AML-193 (cell line): ENCODE data around the gene AKNAD1.

Experiments
- DNase-seq, 2 experiments: peaks; one replicate each; lab custom pipeline; 2025; lab: John Stamatoyannopoulos, UW

The AKNAD1 gene, protein sequence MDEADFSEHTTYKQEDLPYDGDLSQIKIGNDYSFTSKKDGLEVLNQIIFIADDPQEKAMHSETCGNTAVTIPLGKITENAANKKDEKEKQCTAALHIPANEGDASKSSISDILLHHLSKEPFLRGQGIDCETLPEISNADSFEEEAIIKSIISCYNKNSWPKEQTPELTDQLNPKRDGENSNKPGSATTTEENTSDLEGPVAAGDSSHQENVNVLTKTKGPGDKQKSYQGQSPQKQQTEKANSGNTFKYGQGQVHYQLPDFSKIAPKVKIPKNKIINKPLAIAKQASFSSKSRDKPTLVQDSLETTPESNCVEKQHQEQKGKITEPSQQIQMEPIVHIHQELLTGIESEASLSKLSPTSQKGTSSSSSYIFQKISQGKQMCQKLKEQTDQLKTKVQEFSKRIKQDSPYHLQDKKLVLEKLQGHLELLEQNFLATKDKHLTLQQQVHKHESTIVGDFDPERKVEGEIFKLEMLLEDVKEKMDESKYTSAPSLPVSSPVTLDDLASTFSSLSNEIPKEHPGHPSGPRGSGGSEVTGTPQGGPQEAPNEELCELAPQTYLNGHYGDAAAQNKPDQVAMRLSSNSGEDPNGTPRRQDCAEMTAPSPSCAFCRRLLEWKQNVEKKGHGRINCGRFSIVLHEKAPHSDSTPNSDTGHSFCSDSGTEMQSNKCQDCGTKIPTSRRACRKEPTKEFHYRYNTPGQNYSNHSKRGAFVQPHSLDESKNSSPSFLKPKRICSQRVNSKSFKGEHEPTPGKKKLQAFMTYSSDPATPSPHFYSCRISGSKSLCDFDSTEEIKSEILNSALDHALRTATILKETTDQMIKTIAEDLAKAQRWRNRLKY

DNA sequence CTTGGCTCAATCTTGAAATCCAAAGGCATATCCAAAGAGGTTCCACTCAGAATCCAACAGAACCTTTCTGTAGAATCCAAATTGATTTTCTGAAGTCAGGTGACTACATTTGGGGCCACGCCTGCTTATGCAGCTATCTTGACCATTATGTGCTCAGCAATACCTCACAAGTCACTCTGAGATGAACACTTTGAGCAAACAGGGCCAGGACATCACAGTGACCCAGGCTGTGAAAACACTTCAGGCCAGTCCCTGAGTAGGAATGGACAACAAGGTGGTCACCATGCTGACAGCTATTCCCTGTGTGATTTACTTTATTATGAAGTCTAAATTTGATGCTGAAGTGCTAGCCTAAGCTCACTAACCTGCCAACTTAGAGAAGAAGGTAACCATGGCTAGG is at the start of gene AKNAD1:
AKNAD1 (minus strand) TSS at position 101 of the 400 bp plus-strand sequence. CDS start 4,430 bp downstream, outside the sequence.
- no peak for DNase-seq

DNA sequence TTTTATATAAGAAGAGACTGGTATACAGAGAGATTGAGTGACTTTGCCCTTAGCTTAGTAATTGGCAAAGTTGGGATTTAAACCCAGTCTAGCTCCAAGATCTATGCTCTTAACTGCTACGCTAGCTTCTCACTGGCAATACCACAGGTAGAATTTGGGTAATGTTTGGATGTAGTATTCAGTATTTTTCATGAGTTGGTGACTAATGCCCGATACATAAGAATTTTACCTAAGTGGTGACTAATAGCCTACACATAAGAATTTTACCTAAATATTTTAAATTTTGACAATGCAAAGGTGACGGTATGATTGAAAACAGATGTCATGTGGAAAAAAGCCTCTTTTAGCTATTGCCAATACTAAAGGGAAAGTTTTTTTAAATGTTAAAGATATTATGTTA is 44.2 kb upstream of the AKNAD1 start:
- no peak for DNase-seq

DNA sequence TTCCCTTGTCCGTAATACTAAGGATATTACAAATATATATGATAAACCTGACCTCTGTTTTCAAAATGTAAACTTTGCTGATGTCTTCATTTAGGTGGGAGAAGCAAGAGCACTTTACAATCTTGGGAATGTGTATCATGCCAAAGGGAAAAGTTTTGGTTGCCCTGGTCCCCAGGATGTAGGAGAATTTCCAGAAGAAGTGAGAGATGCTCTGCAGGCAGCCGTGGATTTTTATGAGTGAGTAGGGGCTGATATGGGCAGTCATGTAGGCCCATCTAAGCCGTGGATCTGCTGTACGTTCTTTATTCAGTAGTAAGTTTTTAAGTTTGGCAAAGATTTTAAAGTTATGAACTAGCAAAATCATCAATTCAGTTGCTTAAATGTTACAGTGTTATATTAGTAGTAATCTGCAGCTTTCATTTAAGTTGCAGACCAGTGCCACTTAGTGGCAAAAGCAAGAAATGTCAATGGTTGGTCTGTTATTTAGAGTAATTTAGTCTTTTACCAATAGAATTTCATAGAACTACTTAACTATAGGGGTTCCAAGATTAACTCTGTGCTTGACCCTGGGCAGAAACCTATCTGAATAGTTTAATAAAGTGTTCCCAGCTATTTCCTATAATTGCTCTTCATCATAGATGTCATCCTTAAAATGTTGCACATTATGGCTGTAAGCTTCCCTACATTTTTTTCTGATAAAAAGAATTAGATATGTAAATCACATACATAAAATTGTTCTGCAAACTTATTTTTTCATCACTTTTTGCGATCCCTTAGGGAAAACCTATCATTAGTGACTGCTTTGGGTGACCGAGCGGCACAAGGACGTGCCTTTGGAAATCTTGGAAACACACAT is 41.2 kb upstream of the AKNAD1 start:
- peak; percentile 78 to 84 for DNase-seq

DNA sequence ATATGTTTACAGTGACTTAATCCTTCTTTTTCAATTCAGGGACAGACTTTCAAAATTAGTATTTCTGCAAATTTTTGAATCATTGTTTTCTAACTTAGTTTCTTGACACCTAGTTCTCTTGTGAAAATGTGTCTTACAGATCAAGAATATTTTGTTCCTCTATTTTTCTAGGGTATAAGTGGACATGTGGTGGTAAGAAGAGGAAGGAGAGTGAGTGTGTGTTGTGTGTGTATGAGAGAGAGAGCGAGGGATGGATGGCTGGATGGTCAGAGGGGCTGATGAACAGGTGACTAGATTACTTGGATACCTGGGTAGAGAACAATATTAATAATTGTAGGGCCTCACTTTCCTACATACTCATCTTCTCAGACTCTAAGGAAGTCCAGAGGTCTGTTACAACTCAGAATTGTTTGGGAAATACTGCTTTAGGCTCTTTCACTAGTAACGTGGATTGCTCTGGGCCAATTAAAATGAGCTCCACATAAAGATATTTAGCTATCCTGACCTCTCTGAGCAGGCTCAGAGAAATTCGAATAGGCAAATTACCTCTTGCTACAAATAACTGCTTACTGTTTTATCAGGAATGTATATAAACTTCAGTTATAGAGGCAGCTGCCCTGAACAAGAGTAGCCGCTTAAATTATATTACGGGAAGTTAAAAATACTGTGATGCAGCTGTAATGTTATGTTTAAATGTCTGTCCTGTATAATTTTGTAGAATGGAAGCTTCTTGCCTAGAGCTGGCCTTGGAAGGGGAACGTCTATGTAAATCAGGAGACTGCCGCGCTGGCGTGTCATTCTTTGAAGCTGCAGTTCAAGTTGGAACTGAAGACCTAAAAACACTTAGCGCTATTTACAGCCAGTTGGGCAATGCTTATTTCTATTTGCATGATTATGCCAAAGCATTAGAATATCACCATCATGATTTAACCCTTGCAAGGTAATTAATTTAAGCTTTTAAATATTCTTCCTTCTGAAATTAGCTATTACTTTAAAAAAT is 39.6 kb upstream of the AKNAD1 start:
- peak; percentile 36 to 38 for DNase-seq

DNA sequence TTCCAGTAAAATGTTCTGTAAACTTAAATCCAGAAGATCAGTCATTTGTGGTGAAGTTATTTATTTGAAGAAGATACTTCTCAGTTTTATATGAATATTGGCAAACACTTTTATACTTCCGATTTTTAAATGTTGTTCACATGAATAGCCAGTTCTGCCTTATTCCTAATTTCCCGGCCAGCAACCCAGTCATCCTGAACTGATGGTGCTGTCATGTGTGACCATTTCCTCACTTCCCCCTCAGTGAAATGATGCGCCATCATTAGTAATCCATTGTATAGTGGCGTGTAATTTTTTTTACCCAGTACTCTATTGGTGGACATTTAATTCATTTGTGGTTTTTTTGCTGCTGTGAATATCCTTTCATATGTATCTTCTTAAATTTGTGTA is 36.2 kb upstream of the AKNAD1 start:
- no peak for DNase-seq

DNA sequence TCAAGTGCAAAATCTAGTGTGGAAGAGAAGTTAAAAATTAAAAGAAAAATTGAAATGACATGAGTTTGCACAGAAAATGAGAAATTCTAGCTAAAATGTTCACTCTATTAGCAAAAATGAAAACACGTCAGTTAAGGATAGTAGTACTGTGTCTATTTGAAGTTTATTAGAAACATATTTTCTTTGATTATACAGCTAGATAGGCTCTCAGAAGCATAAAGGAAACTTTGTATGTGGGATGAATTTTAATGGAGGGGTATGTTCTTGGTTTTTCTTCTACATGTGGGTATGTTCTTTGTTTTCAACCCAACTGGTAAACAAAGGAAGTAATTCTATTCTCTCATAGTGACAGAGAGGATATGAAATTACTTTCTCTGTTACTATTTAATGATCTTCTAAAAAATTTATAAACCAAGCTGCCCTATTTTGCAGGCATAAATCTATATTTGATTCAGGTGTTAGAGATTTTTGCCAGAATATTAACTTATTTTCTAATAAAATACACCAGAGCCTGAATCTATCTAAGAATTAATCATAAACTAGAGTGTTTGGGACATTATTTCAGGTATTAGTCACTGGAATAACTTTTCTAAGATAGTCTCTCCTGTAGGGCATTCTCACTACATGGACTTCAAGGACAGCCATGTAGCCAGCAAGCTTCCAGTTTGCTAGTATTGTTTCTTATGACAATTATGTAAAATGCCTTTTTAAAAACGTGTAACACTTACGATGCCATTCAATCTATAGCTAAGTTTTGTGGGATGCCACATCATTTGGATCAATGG is 35.7 kb upstream of the AKNAD1 start:
- DNase-seq: no peak

DNA sequence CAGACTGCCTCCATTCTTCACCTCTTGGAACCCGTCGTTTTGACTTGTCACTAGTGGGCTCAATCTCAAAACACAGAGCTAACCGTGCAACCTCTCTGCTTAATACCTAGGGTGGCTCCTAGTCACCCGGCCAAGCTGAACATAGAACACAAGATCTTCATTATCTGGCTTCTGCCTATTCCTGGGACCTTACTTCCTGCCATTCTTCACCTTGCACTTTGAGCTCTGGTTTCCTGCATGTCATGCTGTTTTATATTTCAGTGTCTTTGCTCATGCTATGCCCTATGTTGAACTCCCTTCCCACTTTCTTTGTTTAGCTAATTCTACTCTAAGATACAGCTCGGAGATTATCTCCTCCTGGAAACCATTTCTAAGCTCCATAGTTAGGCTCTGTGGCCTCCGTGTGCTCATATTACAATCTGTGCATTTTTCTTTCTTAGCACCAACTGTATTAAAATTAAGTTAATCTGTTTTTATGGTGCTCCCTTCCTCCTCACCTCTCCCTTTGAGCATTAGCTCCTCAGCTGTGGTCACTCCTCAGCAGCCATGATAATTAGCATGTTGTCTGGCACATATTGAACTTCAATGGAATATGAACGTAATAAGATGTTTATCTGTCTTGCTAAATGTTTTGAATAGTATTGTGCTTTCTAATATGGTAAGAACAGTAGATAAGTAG is 33.0 kb upstream of the AKNAD1 start:
- no peak for DNase-seq

DNA sequence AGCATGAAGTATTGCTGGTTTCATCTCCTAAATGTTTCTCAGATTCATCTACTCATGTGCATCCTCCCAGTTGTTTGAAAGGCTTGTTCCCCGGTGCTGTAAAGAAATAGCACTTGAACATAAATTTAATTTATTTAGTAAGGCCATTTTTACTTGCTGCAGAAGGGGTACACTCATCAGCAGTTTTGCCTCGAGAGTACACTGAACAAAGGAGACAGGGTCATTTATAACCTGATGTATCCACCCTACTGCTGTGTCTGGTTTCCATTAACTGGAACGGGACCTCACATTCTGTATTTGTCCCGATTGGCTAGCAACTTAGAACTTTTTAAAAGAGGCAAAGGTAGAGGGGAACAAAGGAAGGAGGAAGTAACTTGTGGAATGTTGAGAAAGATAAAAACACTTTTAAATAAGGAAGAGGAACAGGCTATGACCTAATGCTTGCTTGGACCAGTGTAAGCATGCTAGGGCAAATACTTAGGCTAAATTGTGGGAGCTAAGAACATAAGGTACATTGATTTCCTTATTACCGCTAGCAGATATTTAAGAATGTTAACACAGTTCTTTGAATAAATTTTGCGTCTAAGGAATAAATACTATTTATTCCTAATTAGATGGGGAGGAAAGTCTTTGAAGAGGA is 32.2 kb upstream of the AKNAD1 start:
- peak; percentile 24 to 25 for DNase-seq

DNA sequence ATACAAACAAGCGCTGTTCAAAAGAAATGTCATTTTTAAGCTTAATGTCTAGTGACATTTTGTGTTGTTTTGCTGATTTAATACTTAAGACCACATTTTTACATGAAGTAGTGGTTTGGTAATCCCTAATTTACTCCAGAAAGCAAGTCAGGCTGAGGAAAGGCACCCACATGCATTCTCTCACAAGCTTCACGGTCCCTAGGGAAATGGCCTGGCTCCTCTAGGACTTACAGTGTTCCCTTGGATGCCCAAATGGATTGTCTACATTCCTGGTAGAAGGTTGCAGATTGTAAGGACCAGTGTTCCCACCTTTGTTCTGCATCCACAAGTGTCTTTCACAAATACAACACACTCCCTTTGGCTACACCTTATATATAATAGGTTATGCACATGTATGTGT is 29.4 kb upstream of the AKNAD1 start:
- no peak for DNase-seq

DNA sequence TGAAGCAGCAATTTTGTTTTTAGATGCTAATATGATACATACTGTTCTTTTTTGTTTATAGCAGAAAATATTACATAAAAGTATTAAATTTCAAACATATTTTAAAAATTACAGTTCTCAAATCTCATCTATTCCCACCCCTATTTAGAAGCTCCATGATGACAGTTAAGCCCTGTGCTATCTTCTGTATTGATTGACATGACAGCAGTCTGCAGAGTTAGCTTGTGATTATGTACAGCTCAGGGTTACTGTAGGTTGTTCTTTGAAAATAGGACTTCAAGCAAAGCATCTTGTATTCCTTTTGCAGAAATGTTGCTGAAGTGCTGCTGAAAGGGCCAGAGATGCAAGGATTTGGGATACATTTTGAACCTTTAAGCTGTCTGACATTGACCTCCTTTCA is 28.1 kb upstream of the AKNAD1 start:
- no peak for DNase-seq

DNA sequence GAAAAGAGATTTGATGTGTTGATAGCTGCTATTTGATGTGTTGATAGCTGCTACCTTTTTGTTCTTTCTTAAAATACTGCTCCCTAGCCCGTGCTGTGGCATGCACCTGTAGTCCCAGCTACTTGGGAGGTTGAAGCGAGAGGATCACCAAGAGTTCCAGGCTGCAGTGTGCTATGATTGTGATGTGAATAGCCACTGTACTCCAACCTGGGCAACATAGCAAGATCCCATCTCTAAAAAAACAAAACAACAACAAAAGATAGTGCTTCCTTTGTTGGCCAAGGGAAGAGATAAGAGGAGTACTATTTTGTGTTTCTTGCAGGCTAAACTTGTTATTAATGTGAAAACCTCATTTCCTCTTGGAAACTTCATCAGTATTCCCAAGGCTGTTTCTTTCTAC is 25.9 kb upstream of the AKNAD1 start:
- no peak for DNase-seq

DNA sequence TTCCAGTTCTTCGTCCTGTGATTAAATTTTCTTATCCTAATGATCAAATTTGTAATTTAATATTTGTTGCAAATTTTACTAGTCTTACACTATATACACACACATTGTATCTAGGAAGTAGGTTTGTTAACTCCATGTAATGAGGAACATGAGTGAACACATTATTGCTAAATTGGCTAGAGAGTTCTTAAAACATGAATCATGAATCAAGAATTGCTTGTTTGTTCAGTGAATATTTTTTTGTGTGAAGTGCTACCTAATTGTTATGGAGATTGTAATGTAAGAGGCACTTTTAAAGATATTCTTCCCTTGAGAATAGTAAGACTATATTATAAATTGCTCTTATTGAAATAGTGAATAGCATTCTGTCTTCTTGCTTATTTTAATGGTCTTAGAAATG is 24.5 kb upstream of the AKNAD1 start:
- peak; percentile 65 to 66 for DNase-seq

DNA sequence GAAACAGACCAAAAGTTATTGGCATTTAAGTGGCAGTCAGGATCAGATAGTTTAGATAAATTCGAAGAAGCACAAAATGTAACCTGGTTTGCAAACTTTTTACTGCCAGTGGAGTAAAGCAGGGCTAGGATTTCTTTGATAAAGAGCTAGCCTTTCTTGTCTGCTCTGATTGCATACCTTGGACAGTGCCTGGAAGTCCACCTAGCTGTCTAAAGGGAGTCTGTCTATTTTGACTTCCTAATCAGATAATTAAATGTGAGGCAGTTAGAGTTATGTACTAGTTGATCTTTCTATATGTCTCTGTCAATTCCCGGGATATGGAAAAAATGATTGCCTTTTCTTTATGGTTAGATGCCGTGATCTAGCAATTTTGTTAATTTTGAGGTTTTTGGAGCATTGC is 24.0 kb upstream of the AKNAD1 start:
- DNase-seq: peak in 1 of 2 experiments; percentile 24

DNA sequence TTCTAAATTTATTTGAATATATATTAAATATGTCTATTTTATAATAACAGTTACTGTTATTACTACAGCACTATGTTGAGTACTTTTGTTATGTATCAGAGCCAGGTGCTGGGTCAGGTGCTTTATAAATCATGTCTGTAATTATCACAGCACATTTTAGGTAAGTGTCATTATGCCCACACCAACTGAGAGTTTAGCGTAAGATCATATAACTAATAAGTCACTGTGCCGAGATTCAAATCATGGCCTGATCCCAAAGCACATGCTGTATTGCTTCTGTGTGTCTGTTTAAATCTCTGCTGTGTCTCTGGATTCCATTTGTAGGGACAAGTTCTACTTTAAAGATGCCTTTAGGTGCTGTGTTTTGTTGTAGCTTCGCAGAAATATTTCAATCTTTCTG is 21.8 kb upstream of the AKNAD1 start:
- DNase-seq: no peak

DNA sequence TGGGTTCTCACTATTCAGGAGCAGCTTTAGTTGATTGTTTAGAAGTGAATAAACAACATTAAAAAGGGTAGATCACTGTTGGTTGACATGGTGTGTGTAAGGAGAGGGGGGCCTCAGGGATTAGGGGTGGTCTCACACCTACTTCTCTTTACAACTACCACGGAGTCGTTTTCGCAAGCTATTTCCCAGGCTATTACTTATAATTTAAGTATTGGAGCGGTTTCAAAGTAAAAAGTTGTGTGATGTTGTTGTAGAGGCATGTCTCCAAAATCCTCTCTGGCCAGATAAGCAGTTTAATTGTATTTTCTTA is 21.2 kb upstream of the AKNAD1 start:
- DNase-seq: no peak

DNA sequence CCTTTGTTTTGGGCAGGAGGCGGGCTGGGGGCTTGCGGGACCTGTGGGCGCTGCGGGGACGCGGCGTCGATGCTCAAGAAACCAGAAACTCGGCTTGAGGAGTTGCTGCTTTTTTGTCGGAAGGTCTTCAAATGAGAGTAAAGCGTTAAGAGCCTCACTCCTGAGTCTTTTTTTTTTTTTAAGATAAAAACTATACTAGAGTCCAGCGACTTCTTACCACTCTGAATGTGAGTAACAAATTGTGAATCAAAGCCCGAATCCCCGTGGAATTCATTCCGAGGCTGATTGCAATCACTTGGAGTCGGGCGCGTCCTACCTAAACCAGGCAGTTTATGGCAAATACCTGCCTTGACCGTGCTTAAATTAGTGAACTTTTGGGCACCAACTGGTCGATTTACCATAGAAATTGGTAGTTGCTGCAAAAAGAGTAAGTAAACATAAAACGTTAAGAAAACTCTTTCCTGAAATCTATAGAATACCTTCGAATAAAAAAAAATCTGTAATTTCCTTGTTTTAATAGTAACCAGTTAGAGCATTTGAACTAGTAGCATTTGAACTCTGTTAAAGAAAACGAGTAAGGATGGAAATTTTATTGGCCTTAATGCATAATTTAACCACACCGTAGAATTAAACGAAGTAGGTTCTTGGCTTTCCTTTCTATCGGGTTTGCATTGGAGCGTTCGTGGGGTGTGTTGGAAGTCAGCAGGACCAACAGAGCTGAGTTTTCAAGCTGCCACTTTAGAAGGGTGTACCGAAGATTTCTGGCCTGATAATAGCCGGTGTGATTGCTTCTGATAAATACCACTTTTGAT is 20.7 kb upstream of the AKNAD1 start:
- peak; percentile 6 to 22 for DNase-seq

DNA sequence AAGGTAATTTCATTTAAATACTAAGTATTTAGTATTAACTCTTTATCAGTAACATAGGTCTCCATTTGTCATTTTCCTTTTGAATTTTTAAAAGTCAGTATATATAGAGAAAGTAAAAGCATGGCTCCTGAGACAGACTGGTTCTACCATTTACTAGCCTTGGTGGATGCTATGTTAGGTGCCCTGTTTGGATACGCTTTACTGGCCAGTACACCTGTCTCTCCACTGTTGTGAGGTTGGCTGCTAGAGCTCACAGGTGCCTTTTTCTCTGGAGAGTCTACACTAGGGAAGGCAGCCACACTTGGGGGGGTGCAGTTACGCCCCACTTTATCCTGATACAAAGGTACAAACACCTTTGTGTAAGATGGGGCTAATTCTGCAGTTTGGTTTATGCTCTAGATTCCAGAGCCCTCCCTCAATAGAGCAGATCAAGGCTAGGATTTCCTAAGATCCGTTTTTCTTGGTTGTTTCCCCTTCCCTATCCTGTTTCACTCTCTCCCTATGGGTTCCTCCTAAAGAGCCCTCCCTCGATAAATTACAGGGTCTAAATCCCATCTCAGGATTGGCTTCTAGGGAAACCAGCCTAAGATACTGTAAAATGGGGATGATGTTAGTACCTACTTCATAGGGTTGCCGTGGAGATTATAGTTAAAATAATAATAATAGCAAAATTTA is 14.3 kb upstream of the AKNAD1 start:
- DNase-seq: no peak
